HG03378 (cell line): ENCODE data around the gene EMILIN1.

Experiments
- ATAC-seq: cut with Tn5 transposase; IDR thresholded peaks from one replicate; pipeline ENCODE4 v1.9.1; 2021; ENCODE audit warnings: mild to moderate bottlenecking, moderate library complexity; ENCODE audit not compliant: unreplicated experiment

Gene EMILIN1

GRCh38 chr2:27079233-27080139 lies 1.1 kb downstream of the EMILIN1 start:
- no peak for ATAC-seq

- ATAC-seq = no peak
Measured at GRCh38 chr2:27080140-27080469, 1.7 kb downstream of the EMILIN1 start.

GRCh38 chr2:27080603-27080936 lies 2.2 kb downstream of the EMILIN1 start:
- no peak for ATAC-seq

- ATAC-seq = no peak
Measured at GRCh38 chr2:27081984-27082772, 3.8 kb downstream of the EMILIN1 start.

GRCh38 chr2:27082773-27083409 lies 4.5 kb downstream of the EMILIN1 start:
- ATAC-seq = no peak

- ATAC-seq = no peak
Measured at GRCh38 chr2:27083410-27084296, 5.2 kb downstream of the EMILIN1 start.

GRCh38 chr2:27084297-27085061 lies 6.1 kb downstream of the EMILIN1 start:
- ATAC-seq = no peak

- no peak for ATAC-seq
Measured at GRCh38 chr2:27085062-27085672, 6.8 kb downstream of the EMILIN1 start.

- ATAC-seq = peak; percentile 4
Measured at GRCh38 chr2:27085673-27086089, 7.3 kb downstream of the EMILIN1 start.

- peak; percentile 58 for ATAC-seq
Measured at GRCh38 chr2:27086090-27086723, 7.8 kb downstream of the EMILIN1 start.

GRCh38 chr2:27086724-27087593 lies 8.5 kb downstream of the EMILIN1 start, which contains the start of gene KHK:
Gene KHK, plus strand, starts transcription at chr2:27086772. Its CDS starts 488 bp downstream, at chr2:27087260.
- ATAC-seq = peak; percentile 17

- ATAC-seq = no peak
Measured at GRCh38 chr2:27087823-27088410, 9.5 kb downstream of the EMILIN1 start.

GRCh38 chr2:27088634-27089033 lies 10.2 kb downstream of the EMILIN1 start:
- ATAC-seq = no peak

- no peak for ATAC-seq
Measured at GRCh38 chr2:27089111-27089954, 10.9 kb downstream of the EMILIN1 start.

GRCh38 chr2:27091746-27092695 lies 13.6 kb downstream of the EMILIN1 start:
- no peak for ATAC-seq
